Umbilical cord (tissue), 2 donors: ENCODE data around the gene MLH1. TPM values are rescaled to one million over a fixed set of nuclear protein-coding genes. Genes with fewer than 3 reads are reported as not detected.

Source experiments
- DNase-seq: peaks from one replicate; pipeline ENCODE4 v3.0.0-alpha.2; 2015; ENCODE audit warnings: low spot score
- total RNA-seq: library from RNA; depleted of rRNA; stranded (reverse); fragments of >200 nt; gene quantifications from one replicate; pipeline ENCODE4 v1.2.3, GENCODE V29; 2014; ENCODE audit warnings: low replicate concordance; ENCODE audit not compliant: insufficient read depth

MLH1 gene
- total RNA-seq, 1 donor from 2014 or later, result 43.6 TPM

DNA sequence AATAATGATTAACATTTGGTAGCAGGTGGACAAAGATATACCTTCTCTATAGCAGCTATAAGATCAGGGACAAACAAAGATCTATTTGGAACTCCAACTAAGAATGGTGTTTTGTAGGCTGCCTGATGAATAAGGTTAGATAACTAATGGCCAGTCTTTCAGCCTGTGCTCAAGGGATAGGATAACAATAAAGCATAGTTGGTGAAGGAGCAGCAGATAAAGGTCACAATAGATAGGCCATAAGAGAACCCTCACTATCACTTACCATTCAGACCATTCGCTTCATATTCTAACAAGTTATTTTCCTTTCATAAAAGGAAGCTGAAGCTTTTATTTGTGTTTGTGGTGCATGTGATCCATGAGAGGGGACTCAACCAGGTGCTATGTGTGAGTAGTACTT is 20.2 kb upstream of the MLH1 start:
- no peak for DNase-seq

DNA sequence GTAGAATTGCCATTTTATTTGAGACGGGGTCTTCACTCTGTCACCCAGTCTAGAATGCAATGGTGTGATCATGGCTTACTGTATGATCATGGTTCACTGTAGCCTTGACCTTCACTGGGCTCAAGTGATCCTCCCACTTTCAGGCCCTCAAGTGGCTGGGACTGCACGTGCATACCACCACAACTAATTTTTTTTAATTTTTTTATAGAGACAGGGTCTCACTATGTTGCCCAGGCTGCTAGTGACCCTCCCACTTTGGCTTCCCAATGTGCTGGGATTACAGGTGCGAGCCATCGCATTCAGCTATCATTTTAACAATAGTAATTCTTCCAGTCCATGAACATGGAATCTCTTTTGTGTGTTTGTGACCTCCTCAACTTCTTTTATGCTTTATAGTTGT is 12.3 kb upstream of the MLH1 start:
- no peak for DNase-seq

DNA sequence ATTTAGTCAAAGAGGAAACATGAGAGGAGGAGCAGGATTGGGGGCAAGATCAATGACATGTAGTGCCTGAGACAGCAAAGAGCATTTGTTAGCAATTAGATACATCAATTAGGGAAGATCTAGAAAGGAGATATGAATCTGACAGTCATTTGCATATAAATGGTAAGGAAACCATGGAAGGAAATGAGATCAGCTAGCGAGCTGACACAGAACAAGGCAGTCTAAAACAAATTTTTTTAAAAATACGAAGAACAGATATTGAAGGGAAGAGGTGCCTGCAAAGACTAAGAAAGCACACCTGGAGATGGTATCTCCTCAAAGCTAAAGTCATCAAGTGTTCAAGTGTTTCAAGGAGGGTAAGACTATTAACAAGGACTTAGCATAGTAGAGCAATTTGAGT is 5.0 kb upstream of the MLH1 start:
- no peak for DNase-seq

DNA sequence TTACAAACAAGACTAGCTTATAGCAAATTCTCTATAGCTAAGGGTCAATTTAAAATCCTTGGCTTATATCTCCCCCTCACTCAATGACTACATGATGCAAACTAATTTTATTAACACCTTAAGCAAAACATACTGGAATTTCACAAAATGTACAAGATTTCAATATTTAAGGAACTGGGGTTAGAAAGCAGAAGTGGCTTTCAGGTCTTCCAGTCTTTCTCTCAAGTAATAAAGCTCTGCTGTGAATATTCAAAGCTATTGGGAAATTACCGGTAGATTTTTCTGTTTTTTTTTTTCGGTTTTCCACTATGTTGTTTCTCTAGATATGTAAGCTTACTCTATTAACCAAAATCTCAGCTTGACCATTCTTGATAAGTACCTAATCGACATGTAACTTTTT is 4.3 kb upstream of the MLH1 start:
- no peak for DNase-seq

DNA sequence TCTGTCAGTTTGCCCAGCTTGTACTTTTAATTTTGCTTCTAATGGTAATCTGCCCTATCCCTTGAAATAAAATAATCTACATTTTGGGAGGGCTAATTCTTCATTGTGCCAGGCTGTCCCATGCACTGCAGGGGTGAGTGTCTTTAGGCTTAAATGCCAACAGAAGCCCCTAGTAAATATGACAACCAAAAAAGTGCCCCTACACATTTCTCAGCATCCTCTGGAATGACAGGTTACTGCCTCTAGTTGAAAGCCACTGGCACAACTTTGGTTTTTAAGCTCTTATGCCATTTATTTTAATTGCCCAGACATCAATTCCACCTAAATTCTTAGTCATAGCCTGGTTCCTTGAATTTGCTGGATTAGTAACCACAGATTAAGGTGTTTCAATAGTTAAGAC is 3.8 kb upstream of the MLH1 start:
- no peak for DNase-seq

DNA sequence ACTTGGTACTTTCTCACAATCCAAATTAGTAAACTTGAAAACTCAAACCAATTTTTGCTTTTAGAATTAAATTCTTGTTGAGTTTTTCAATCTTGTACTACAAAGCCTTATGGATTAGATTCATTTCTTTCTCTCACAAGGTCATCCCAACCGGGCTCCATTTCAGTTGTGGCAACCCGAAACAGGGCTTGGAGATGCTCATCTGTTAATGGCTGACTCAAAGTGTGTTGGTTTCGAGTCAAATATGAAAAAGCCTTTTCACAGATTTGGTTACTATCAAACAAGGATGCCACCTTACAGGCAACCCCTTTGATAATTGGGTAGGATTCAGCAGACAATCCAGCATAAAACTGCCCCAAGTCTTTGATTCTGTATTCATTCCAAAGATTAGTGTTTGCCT is 2.2 kb upstream of the MLH1 start:
- DNase-seq, result no peak

DNA sequence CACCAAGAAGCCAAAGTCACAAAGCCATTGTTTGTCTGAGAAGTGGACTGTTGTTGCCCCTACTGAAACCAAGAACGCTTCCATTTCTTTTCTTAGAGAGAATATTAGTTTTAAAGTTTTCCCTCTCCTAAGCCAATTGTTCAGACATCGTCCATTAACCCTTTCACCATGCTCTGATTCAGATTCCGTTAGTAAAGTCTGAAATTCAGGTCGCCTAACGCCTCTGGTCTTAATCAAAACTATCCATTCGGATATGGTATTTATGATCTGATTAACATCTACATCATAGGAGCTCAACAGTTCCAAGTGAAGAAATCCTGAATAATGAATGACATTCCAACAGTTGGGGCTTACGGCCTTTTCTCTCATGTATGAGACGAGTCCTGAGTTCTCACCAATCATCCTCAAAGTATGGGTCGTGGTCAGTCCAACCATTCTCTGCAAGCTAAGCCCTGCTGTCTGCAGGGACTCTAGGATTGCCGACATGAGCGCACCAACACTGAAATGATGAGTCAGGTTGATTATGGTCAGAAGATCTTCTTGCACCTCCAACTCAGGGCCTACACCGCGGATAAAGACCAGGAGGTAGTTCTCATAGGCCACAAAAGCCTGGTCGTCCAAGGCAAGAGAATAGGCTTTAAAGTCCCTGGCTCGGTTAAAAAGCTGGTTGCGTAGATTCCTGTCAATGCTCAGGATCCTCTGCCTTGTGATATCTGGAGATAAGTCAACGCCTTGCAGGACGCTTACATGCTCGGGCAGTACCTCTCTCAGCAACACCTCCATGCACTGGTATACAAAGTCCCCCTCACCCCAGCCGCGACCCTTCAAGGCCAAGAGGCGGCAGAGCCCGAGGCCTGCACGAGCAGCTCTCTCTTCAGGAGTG is 1.2 kb upstream of the MLH1 start:
- peak; percentile 66 for DNase-seq

DNA sequence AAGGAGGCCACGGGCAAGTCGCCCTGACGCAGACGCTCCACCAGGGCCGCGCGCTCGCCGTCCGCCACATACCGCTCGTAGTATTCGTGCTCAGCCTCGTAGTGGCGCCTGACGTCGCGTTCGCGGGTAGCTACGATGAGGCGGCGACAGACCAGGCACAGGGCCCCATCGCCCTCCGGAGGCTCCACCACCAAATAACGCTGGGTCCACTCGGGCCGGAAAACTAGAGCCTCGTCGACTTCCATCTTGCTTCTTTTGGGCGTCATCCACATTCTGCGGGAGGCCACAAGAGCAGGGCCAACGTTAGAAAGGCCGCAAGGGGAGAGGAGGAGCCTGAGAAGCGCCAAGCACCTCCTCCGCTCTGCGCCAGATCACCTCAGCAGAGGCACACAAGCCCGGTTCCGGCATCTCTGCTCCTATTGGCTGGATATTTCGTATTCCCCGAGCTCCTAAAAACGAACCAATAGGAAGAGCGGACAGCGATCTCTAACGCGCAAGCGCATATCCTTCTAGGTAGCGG is 452 bp upstream of the MLH1 start, which contains the start of gene EPM2AIP1:
Gene EPM2AIP1 (minus strand): TSS at position 326 of the 520 bp plus-strand sequence. CDS start 54 bp downstream, at position 272.
- DNase-seq, result no peak

DNA sequence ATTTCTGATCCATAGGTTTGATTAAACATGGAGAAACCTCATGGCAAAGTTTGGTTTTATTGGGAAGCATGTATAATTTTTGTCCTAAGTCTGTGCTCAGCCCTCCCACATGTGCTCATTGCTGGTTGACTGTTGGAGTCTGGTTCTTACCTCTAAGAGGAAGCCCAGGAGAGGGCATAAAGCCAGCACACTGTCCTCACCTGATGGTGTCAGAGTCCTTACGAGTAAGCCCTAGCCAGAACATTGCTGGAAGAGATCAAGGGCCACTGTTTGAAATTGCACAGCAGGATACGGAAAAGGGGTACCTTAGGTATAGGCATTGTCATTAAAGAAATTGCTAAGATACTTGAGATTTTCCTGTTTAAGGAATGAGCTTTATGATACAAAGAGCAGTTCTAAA is 21.3 kb downstream of the MLH1 start:
- DNase-seq, result no peak

DNA sequence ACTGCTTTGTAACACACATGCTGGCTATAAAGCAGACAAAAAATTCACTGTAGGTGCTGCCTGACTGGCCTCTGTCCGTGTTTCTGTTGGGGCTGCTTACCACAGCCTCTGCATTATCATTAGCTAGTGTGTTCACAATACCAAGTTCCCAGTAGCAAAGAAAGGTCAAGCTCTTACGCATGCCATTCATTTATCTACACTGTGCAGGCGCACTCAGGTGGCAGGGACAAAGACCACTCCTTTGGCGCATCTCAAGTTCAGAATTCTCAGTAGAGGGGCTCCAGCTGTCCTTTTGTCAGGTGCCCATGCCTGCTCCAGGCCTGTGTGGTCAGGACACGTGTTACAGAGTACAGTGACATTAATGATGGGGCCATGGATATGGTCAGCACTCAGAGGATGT is 22.3 kb downstream of the MLH1 start:
- DNase-seq, result no peak

DNA sequence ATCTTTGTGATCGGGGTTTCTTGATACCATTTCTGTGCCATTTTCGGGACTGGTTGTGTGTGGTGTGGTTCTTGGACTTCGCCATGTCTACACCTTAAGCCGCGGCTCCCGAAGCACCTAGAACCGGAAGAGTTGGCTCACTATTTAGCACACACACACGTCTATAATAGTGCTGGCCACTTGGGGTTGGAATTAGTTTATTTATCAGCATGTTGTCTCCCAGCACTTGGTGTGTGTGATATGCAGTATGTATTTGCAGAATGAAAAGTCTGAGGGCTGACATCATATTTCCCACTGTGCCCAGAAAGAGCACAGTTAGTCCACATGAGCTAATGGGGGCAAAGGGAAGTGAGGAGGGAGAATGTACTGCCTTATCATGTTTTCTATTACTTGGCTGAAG is 23.6 kb downstream of the MLH1 start:
- no peak for DNase-seq

DNA sequence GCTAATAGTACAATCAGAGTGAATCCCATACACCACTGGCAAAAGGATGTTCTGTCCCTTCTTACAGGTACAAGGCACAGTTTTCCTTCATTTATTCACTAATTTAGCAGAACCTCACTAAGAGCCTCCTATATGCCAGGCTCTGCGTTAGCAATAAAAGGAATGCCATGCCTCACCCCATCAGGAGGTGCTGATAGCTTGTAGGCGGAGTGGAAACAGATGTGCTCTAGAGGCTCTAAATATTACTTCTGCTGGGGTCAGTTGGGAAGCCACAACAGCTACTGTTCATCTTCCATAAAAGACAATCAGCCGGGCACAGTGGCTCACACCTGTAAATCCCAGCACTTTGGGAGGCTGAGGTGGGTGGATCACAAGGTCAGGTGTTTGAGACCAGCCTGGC is 24.4 kb downstream of the MLH1 start:
- no peak for DNase-seq

DNA sequence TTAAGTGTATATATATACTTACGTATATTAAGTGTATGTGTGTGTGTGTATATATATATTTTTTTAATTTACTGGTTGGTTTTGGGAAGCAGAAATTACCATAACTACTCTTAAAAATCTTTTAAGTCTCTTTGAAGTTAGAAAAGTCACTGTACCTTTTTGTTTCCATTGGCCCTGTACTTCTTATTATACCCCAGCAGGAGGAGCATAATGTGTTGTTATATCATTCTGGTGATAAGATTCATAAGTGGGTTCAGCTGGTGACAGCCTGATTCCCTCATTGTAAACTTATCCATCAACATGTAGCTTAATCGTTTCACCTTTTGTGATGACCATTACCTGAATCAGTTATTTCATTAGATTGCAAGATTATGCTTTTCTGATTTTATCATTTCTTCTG is 30.8 kb downstream of the MLH1 start:
- DNase-seq, result no peak

DNA sequence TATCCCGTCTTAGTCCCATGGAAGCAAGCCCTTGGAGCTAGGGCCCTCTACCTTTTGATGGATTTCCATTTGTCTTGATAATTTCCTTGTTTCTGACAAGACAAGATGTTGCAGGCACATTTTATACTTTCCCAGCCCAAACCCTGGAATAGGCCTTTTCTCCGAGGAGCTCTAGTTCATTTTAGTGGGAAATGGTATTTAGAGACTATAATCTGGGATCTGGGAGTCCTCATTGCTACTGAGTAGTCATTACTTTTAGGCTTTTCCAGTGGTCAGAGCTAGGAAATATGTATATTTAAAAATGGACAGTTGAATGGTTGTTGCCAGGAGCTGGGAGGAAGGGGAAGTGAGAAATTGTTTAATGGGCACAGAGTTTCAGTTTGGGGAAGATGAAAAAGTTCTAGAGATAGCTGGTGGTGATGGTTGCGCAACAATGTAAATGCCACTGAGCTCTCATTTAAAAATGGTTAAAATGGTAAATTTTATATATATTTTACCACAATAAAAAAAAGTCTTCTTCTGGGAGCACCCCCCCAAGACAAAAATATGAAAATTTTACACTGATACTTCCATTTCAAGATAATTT is 31.6 kb downstream of the MLH1 start:
- DNase-seq, result no peak

DNA sequence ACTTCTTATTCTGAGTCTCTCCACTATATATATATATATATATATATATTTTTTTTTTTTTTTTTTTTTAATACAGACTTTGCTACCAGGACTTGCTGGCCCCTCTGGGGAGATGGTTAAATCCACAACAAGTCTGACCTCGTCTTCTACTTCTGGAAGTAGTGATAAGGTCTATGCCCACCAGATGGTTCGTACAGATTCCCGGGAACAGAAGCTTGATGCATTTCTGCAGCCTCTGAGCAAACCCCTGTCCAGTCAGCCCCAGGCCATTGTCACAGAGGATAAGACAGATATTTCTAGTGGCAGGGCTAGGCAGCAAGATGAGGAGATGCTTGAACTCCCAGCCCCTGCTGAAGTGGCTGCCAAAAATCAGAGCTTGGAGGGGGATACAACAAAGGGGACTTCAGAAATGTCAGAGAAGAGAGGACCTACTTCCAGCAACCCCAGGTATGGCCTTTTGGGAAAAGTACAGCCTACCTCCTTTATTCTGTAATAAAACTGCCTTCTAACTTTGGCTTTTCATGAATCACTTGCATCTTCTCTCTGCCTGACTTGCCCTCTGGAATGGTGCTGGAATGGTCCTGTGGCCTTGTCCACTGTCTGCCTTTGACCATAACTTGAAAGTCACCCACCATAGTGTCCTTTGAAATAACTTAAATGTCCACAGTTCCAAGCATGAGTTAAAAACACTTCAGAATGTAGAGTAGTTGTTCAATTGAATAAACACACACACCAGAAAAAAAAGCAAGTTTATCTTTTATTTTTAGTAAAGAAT is 32.4 kb downstream of the MLH1 start:
- no peak for DNase-seq

DNA sequence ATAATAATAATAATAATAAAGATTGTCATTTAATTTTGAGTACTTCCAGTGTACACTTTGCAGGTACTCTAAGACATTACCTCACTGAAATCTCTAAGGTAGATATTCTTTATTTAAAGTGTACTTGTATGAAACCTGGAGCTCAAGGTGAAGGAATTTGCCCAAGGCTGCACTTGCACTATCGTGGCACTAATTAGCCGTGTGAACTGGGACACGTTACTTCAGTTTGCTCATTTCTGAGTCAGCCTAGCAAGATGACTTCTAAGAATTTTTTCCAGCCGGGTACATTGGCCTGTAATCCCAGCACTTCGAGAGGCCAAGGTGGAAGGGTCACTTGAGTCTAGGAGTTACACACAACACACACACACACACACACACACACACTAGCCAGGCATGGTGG is 33.5 kb downstream of the MLH1 start:
- DNase-seq, result no peak

DNA sequence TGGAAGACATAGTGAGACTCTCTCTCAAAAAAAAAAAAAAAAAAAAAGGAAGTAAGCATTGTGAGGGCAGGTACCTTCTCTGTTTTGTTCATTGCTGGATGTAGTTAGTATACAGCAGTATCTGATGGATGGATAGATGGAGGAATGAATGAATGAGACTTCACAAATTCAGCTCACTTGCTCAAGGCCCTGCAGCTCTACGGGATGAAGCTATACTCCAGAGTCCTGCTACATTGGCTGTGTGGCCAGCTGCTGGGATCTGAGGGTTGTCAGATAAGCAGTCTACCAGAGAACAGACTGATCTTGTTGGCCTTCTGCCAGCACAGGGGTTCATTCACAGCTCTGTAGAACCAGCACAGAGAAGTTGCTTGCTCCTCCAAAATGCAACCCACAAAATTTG is 35.0 kb downstream of the MLH1 start:
- peak; percentile 29 for DNase-seq

DNA sequence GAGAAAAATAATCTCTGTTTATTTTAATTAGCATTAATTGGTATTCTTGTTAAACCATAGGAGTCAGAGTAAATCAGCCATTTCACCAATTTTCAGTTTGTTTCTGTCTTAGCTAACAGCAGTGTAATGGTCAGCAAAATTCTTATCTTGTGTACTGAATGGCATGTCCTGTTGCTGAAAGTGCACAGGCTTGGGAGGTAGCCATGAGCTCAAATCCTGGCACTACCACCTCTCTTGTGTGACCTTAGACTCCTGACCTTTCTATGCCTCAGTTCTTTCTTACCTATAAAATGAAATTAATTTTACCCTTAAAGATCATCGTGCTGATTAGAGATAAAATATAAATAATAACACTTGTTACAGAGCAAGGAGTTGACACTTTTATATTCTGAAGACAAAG is 35.8 kb downstream of the MLH1 start:
- no peak for DNase-seq

DNA sequence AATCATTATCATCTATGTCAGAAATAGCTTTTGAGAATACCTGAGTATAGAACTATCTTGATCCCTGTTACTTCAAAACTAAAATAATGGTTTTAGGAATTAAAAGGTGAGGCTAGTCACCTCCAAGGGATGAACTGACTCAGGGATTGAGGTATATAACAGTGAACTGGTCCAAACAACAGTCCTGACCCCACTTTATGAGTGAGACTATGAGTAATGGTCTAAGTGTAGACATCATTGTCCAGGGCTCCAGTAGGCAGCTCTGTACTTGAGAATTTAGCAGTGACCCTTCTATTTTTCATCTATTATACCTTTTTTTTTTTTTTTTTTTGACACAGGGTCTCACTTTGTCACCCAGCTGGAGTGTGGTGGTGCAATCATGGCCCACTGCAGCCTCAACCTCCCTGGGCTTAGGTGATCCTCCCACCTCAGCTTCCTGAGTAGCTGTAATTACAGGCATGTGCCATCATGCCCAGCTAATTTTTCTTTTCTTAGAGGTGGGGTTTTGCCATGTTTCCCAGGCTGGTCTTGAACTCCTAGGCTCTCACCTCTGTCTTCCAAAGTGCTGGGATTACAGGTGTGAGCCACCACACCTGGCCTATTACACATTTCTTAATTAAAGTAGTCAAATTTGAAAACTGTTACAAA is 36.3 kb downstream of the MLH1 start:
- DNase-seq, result no peak

DNA sequence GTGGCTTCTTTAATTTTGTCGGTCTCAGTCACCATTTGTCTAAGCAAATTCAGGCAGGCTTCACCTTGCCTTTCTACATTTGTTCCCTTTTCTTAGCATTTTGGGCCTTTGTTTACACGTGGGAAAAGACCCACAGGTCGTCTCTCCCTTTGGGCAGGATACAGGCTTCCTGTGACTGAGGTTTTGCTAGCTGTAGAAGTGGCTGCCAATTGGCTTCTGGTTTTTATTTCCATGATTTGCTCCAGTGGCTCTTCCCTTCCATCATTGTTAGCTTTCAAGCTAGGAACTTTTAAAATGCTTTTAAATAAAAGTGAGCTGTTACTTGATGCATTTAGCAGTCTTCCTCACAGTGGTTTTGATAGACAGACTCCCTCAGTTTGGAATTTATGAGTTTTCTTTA is 37.3 kb downstream of the MLH1 start:
- DNase-seq, result no peak

DNA sequence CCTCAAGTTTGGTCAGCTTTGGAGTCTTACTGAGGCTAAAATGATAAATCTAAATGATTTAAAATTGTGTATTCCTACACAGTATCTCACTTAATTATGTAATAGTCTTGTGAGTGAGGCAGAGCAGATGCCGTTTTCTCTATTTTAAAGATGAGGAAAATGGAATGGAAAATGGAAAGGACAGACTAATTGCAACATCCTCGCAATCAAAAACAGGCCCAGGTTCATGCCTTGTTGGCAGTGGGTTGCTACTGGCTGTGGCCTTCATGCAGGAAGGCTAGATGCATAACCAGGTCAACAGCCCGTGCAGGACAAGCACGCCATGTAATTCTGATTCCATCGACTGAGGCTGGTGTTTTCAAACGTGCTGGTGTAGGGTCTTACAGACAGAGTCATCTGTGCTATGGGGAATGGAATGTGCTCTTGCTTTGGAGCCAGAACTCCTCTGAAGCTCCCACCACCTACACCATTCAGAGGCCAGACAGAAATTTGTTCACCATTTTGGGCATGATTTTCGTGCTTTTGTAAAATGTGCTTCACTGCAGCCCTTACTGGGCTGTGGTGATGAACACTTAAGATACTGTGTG is 37.9 kb downstream of the MLH1 start:
- DNase-seq, result no peak
